ENCODE data around the gene NCMAP. TPM values are rescaled to one million over a fixed set of nuclear protein-coding genes. Genes with fewer than 3 reads are reported as not detected.

Gene NCMAP
- total RNA-seq, 6 experiments from 2014 or later, result not detected

- H3K36me3 Mint-ChIP-seq (ENCODE audit: low read depth), result no peaks in the 10 kb centered on the region
- no peak overlapping the region for H3K27ac Mint-ChIP-seq
- no peaks in the 10 kb centered on the region for H3K9me3 Mint-ChIP-seq
- H3K4me3 Mint-ChIP-seq, result no peak overlapping the region
- H3K27me3 Mint-ChIP-seq (ENCODE audit: insufficient read depth), result peaks cover 11% of the 10 kb centered on the region
- DNase-seq, result no peak
- TF ChIP-seq CTCF (IDR thresholded peaks at IDR 0.05), result no peak
- peaks cover 11% of the 10 kb centered on the region for H3K4me1 Mint-ChIP-seq (ENCODE audit: low read depth)
Measured at GRCh38 chr1:24567792-24568388, 12.0 kb downstream of the NCMAP start.

GRCh38 chr1:24568475-24568874 is 12.6 kb downstream of the NCMAP start:
- Mint-ChIP-seq H3K27me3 (ENCODE audit: insufficient read depth) (peaks cover 11% of the 10 kb centered on the region), H3K9me3 (no peaks in the 10 kb centered on the region), H3K27ac (no peak overlapping the region), H3K4me1 (ENCODE audit: low read depth) (peaks cover 11% of the 10 kb centered on the region), H3K4me3 (no peak overlapping the region), H3K36me3 (ENCODE audit: low read depth) (no peaks in the 10 kb centered on the region)
- no peak for TF ChIP-seq CTCF (IDR thresholded peaks at IDR 0.05)
- DNase-seq, result no peak

- Mint-ChIP-seq H3K4me1 (ENCODE audit: low read depth) (peaks cover 11% of the 10 kb centered on the region), H3K9me3 (no peaks in the 10 kb centered on the region), H3K27ac (no peak overlapping the region), H3K36me3 (ENCODE audit: low read depth) (no peaks in the 10 kb centered on the region), H3K4me3 (no peak overlapping the region), H3K27me3 (ENCODE audit: insufficient read depth) (peaks cover 12% of the 10 kb centered on the region)
- TF ChIP-seq CTCF (IDR thresholded peaks at IDR 0.05), result no peak
- no peak for DNase-seq
Measured at GRCh38 chr1:24570265-24571125, 14.6 kb downstream of the NCMAP start.

- no peak overlapping the region for H3K27ac Mint-ChIP-seq
- no peaks in the 10 kb centered on the region for H3K4me1 Mint-ChIP-seq (ENCODE audit: low read depth)
- TF ChIP-seq CTCF (IDR thresholded peaks at IDR 0.05), result no peak
- H3K36me3 Mint-ChIP-seq (ENCODE audit: low read depth), result no peaks in the 10 kb centered on the region
- H3K27me3 Mint-ChIP-seq (ENCODE audit: insufficient read depth), result peaks cover 16% of the 10 kb centered on the region
- H3K9me3 Mint-ChIP-seq, result no peaks in the 10 kb centered on the region
- H3K4me3 Mint-ChIP-seq, result no peak overlapping the region
- DNase-seq, result no peak
Measured at GRCh38 chr1:24572301-24572700, 16.4 kb downstream of the NCMAP start.

- Mint-ChIP-seq H3K27ac (no peak overlapping the region), H3K4me3 (no peak overlapping the region), H3K4me1 (ENCODE audit: low read depth) (no peaks in the 10 kb centered on the region), H3K9me3 (peaks cover 5% of the 10 kb centered on the region), H3K27me3 (ENCODE audit: insufficient read depth) (peaks cover 26% of the 10 kb centered on the region), H3K36me3 (ENCODE audit: low read depth) (no peaks in the 10 kb centered on the region)
- no peak for DNase-seq
- TF ChIP-seq CTCF (IDR thresholded peaks at IDR 0.05), result no peak
Measured at GRCh38 chr1:24575905-24576587, 20.2 kb downstream of the NCMAP start.
